ENCODE measurements around the gene SUV39H2.
A peak's percentile ranks its signal among the peaks of the same experiment; 100 is the strongest.
"Not testable (repeated sequence)": the region's sequence is repeated elsewhere in the genome, so short reads cannot be mapped to it uniquely, and the experiment has no call there.

SUV39H2 gene

GRCh38 chr10:14938971-14939370 is 60.3 kb downstream of the SUV39H2 start:
- peak; percentile 38 for DNase-seq (ENCODE audit: low read depth)

- not testable (repeated sequence) for DNase-seq (ENCODE audit: low read depth)
Measured at GRCh38 chr10:14942147-14942949, 63.7 kb downstream of the SUV39H2 start.

- DNase-seq (ENCODE audit: low read depth): not testable (repeated sequence)
Measured at GRCh38 chr10:14942950-14943338, 64.3 kb downstream of the SUV39H2 start.

- DNase-seq (ENCODE audit: low read depth): peak; percentile 45
Measured at GRCh38 chr10:14945108-14945507, 66.4 kb downstream of the SUV39H2 start.

GRCh38 chr10:14947268-14947667 is 68.6 kb downstream of the SUV39H2 start:
- no peak for DNase-seq (ENCODE audit: low read depth)

- DNase-seq (ENCODE audit: low read depth): peak; percentile 54
Measured at GRCh38 chr10:14949291-14949690, 70.6 kb downstream of the SUV39H2 start.

- peak; percentile 31 for DNase-seq (ENCODE audit: low read depth)
Measured at GRCh38 chr10:14952851-14953423, 74.3 kb downstream of the SUV39H2 start.

- DNase-seq (ENCODE audit: low read depth): peak; percentile 81
Measured at GRCh38 chr10:14953424-14954000, 74.8 kb downstream of the SUV39H2 start.

All from iris pigment epithelial cell (primary cell).